ENCODE data around the gene BRMS1.

BRMS1 gene

GRCh38 chr11:66339686-66340483 lies 5.0 kb downstream of the BRMS1 start:
- no peaks in the 10 kb centered on the region for H4K20me1 ChIP-seq (ENCODE audit: insufficient read depth, low read length)
- DNase-seq = no peak
- H3K36me3 ChIP-seq (replicated peaks; ENCODE audit: insufficient read depth, low read length) = no peaks in the 10 kb centered on the region

GRCh38 chr11:66339162-66339675 lies 5.7 kb downstream of the BRMS1 start:
- H3K9ac ChIP-seq (ENCODE audit: low read length) = no peak overlapping the region
- no peaks in the 10 kb centered on the region for H3K9me3 ChIP-seq (replicated peaks; ENCODE audit: insufficient read depth, low read length)
- peaks cover 11% of the 10 kb centered on the region; the same call in 1 of the 2 replicates for H3K27me3 ChIP-seq (replicated peaks; ENCODE audit: insufficient read depth, low read length)
- peaks cover 14% of the 10 kb centered on the region for H3K79me2 ChIP-seq (ENCODE audit: low read length)
- DNase-seq = no peak
- H3K4me3 ChIP-seq (ENCODE audit: low read length) = no peak overlapping the region
- H3K36me3 ChIP-seq (replicated peaks; ENCODE audit: insufficient read depth, low read length) = no peaks in the 10 kb centered on the region
- H3K4me1 ChIP-seq (ENCODE audit: low read length) = peaks cover 8% of the 10 kb centered on the region
- no peaks in the 10 kb centered on the region for H3K9me2 ChIP-seq (replicated peaks; ENCODE audit: insufficient read depth, low read length)
- no peaks in the 10 kb centered on the region for H4K20me1 ChIP-seq (ENCODE audit: insufficient read depth, low read length)
- TF ChIP-seq EZH2phosphoT487 (IDR thresholded peaks at IDR 0.05; ENCODE audit: low read length) (no peak), CTCF (IDR thresholded peaks at IDR 0.05; ENCODE audit: low read length) (no peak), EZH2 (optimal IDR thresholded peaks at IDR 0.05; ENCODE audit: low read depth, low read length) (no peak)
- no peak overlapping the region for H3K27ac ChIP-seq (ENCODE audit: low read length)
- H2AFZ ChIP-seq (ENCODE audit: low read length) = no peak overlapping the region
- no peaks in the 10 kb centered on the region for H3F3A ChIP-seq (ENCODE audit: insufficient read depth, low read length)
- H3K4me2 ChIP-seq (ENCODE audit: low read depth, low read length) = no peak overlapping the region

More at GRCh38 chr11:66339686-66340483, 5.0 kb downstream of the BRMS1 start:
- TF ChIP-seq EZH2phosphoT487 (IDR thresholded peaks at IDR 0.05; ENCODE audit: low read length) (no peak), CTCF (IDR thresholded peaks at IDR 0.05; ENCODE audit: low read length) (no peak), EZH2 (optimal IDR thresholded peaks at IDR 0.05; ENCODE audit: low read depth, low read length) (no peak)
- Histone ChIP-seq H3K4me3 (ENCODE audit: low read length) (no peak overlapping the region), H3K79me2 (ENCODE audit: low read length) (peaks cover 20% of the 10 kb centered on the region), H3K27me3 (replicated peaks; ENCODE audit: insufficient read depth, low read length) (peaks cover 9% of the 10 kb centered on the region; the same call in 1 of the 2 replicates), H3K9me2 (replicated peaks; ENCODE audit: insufficient read depth, low read length) (no peaks in the 10 kb centered on the region), H3K27ac (ENCODE audit: low read length) (no peak overlapping the region), H3F3A (ENCODE audit: insufficient read depth, low read length) (no peaks in the 10 kb centered on the region), H3K4me1 (ENCODE audit: low read length) (peaks cover 9% of the 10 kb centered on the region), H3K4me2 (ENCODE audit: low read depth, low read length) (no peak overlapping the region), H3K9me3 (replicated peaks; ENCODE audit: insufficient read depth, low read length) (no peaks in the 10 kb centered on the region), H3K9ac (ENCODE audit: low read length) (no peak overlapping the region), H2AFZ (ENCODE audit: low read length) (no peak overlapping the region)

GRCh38 chr11:66338276-66339161 lies 6.4 kb downstream of the BRMS1 start:
- Histone ChIP-seq H4K20me1 (ENCODE audit: insufficient read depth, low read length) (no peaks in the 10 kb centered on the region), H3K36me3 (replicated peaks; ENCODE audit: insufficient read depth, low read length) (no peaks in the 10 kb centered on the region), H2AFZ (ENCODE audit: low read length) (no peak overlapping the region), H3K4me1 (ENCODE audit: low read length) (peaks cover under 1% of the 10 kb centered on the region; the same call in 1 of the 2 replicates), H3K9me2 (replicated peaks; ENCODE audit: insufficient read depth, low read length) (no peaks in the 10 kb centered on the region), H3K27me3 (replicated peaks; ENCODE audit: insufficient read depth, low read length) (peaks cover 18% of the 10 kb centered on the region), H3K4me2 (ENCODE audit: low read depth, low read length) (no peak overlapping the region), H3F3A (ENCODE audit: insufficient read depth, low read length) (no peaks in the 10 kb centered on the region), H3K4me3 (ENCODE audit: low read length) (no peak overlapping the region), H3K9me3 (replicated peaks; ENCODE audit: insufficient read depth, low read length) (no peaks in the 10 kb centered on the region), H3K9ac (ENCODE audit: low read length) (no peak overlapping the region), H3K79me2 (ENCODE audit: low read length) (peaks cover 7% of the 10 kb centered on the region), H3K27ac (ENCODE audit: low read length) (no peak overlapping the region)
- no peak for TF ChIP-seq CTCF (IDR thresholded peaks at IDR 0.05; ENCODE audit: low read length)
- TF ChIP-seq EZH2 (optimal IDR thresholded peaks at IDR 0.05; ENCODE audit: low read depth, low read length) = no peak
- no peak for DNase-seq

Data from MM.1S (cell line).